Measurements from ENCODE around the gene CDKN2B-AS1. TPM values are rescaled to one million over a fixed set of nuclear protein-coding genes. Genes with fewer than 3 reads are reported as not detected.

The CDKN2B-AS1 gene
- total and polyA plus RNA-seq, 2 of the 13 experiments (the other 11 are each of a cell fraction or from before 2014, with no cell fraction given): 0.64 to 2.3 TPM

- ChIA-PET POLR2A (no interaction called here), CTCF (ENCODE audit: low intra/inter-chr PET ratio, low total read pairs) (no interaction called here)
- in situ Hi-C loops (cut with HindIII; ENCODE audit: extremely low pct_ligation_motif_present, low pct_unique_long_range_greater_than_20kb) (loop anchor here (10.0 kb wide), 1 partner anchor 190 kb away; no protein-coding TSS in a partner anchor), intact Hi-C loops (cut with micrococcal nuclease; ENCODE audit: unreplicated experiment) (no loop called here)
- Histone ChIP-seq H3K4me2 (ENCODE audit: low read depth, low read length) (no peak overlapping the region), H3K4me3 (replicated peaks in 1 of 3; ENCODE audit: insufficient read depth in 1 of 3, low read depth in 2 of 3, low read length in 3 of 3) (no peak overlapping the region), H3K79me2 (ENCODE audit: insufficient read depth, low read length) (no peaks in the 10 kb centered on the region), H3K27me3 (ENCODE audit: control insufficient read depth in 1 of 2, insufficient read depth in 2 of 2, low read length in 2 of 2) (no peaks in the 10 kb centered on the region), H2AFZ (ENCODE audit: low read length) (no peak overlapping the region), H3K27ac (ENCODE audit: extremely low read length, insufficient read depth, low read length) (no peak overlapping the region), H3K36me3 (replicated peaks in 1 of 2; ENCODE audit: control insufficient read depth in 1 of 2, insufficient read depth in 2 of 2, low read length in 2 of 2) (no peaks in the 10 kb centered on the region), H4K20me1 (ENCODE audit: insufficient read depth, low read length) (no peaks in the 10 kb centered on the region), H3K9ac (ENCODE audit: insufficient read depth, low read depth, low read length) (no peak overlapping the region), H3K9me3 (ENCODE audit: low read length) (no peaks in the 10 kb centered on the region), H3K4me1 (ENCODE audit: insufficient read depth, low read length) (no peaks in the 10 kb centered on the region)
- ATAC-seq (no peak), FAIRE-seq (no peak), DNase-seq (ENCODE audit: low spot score) (no peak)
- BruUV-seq (replicated peaks): no TSS peak
- TF ChIP-seq ZNF329 (CRISPR knock-in tag; IDR thresholded peaks at IDR 0.05; ENCODE audit: low read depth): no peak
- TF ChIP-seq AHR (CRISPR knock-in tag; IDR thresholded peaks at IDR 0.05): no peak
- TF ChIP-seq ZNF460 (CRISPR knock-in tag; IDR thresholded peaks at IDR 0.05; ENCODE audit: borderline replicate concordance): no peak
- TF ChIP-seq ZNF407 (CRISPR knock-in tag; IDR thresholded peaks at IDR 0.05; ENCODE audit: not compliant biosample characterization): no peak
- TF ChIP-seq ZMYM3 (CRISPR knock-in tag; IDR thresholded peaks at IDR 0.05): no peak
- TF ChIP-seq ZNF335 (CRISPR knock-in tag; IDR thresholded peaks at IDR 0.05): no peak
- TF ChIP-seq HOXA5 (CRISPR knock-in tag; IDR thresholded peaks at IDR 0.05): no peak
- TF ChIP-seq, protein P1, sequence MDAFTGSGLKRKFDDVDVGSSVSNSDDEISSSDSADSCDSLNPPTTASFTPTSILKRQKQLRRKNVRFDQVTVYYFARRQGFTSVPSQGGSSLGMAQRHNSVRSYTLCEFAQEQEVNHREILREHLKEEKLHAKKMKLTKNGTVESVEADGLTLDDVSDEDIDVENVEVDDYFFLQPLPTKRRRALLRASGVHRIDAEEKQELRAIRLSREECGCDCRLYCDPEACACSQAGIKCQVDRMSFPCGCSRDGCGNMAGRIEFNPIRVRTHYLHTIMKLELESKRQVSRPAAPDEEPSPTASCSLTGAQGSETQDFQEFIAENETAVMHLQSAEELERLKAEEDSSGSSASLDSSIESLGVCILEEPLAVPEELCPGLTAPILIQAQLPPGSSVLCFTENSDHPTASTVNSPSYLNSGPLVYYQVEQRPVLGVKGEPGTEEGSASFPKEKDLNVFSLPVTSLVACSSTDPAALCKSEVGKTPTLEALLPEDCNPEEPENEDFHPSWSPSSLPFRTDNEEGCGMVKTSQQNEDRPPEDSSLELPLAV (CRISPR knock-in tag; conservative IDR thresholded peaks at IDR 0.05; ENCODE audit: low read depth): no peak
- no peak for TF ChIP-seq ZNF891 (CRISPR knock-in tag; IDR thresholded peaks at IDR 0.05)
- no peak for TF ChIP-seq SIX4 (CRISPR knock-in tag; IDR thresholded peaks at IDR 0.05)
- TF ChIP-seq ZNF280D (CRISPR knock-in tag; IDR thresholded peaks at IDR 0.05): no peak
- no peak for TF ChIP-seq NAIF1 (CRISPR knock-in tag; IDR thresholded peaks at IDR 0.05; ENCODE audit: borderline replicate concordance)
These were observed 50.0 kb downstream of the CDKN2B-AS1 start for GRCh38 chr9:22044583-22044982.

Data from HepG2 (cell line).